HG02938 (cell line): ENCODE measurements around the gene TRIM23.

Experiments used
- ATAC-seq: cut with Tn5 transposase; IDR thresholded peaks from one replicate; pipeline ENCODE4 v1.9.1; 2021; ENCODE audit warnings: mild to moderate bottlenecking, moderate library complexity; ENCODE audit not compliant: unreplicated experiment

The TRIM23 gene

DNA sequence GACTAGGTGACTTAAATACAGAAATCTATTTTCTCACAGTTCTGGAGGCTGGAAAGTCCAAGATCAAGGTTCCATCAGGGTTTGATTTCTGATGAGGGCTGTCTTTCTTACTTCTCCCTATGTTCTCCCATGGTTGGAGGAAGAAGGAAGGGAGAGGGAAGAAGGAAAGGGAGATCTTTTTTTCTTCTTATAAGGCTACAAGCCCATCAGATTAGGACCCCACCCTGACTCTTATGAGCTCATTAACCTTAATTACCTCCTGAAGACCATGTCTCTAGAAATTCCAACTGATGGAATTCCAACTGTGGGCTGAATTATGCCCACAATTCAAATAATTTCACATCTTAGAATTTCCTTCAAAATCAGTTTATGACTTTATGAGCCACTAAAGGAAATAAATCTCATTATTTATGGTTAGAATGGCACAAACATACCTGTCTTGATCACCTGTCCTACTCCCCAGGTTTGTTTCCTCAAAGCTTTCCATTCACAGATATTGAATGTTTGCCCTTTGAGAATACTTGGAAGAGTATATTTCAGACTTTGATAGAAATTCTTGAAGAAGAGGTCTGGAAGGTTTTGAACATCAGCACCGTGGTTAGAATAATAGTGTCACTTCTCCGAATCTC, 53.4 kb downstream of the TRIM23 start:
- ATAC-seq = no peak

- no peak for ATAC-seq
Observed at GRCh38 chr5:65566505-65566904, 57.6 kb downstream of the TRIM23 start.

GRCh38 chr5:65563777-65564176, 60.4 kb downstream of the TRIM23 start:
- no peak for ATAC-seq

- ATAC-seq = peak; percentile 98
Observed at GRCh38 chr5:65562731-65563701, 61.1 kb downstream of the TRIM23 start, which contains the start of the genes CENPK and PPWD1. TSS of gene CENPK (minus strand) at chr5:65563168. CDS start at chr5:65554907, 8,261 bp downstream. TSS of gene PPWD1 (plus strand) at chr5:65563296. CDS start at chr5:65563311, 15 bp downstream.

DNA sequence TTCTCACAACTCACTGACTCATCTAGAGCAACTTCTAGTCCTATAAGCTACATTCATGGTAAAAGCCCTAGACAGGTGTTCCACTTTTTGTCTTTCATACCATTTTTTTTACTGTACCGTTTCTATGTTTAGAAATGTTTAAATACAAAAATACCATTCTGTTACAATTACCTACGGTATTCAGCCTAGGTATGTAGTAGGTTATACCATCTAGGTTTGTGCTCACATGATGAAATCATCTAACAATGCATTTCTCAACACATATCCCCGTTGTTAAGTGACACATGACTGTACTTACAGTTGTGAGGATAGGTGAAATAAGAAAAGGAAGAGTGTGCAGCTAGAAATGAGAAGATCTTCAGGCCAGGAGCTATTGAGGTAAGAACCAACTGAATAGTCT, 67.4 kb downstream of the TRIM23 start:
- ATAC-seq = no peak

DNA sequence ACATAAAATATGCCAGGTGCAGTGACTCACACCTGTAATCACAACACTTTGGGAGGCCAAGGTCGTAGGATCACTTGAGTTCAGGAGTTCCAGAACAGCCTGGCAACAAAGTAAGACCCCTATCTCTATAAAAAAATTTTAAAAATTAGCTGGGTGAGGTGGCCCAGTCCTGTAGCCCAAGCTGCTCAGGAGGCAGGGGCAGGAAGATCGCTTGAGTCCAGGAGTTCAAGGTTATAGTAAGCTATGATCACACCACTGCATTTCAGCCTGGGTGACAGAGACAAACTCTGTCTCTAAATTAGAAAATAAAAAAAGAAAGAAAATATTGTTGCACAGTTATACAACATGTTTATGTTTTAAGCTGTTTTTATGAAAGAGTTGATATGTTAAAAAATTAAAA, 68.0 kb downstream of the TRIM23 start:
- no peak for ATAC-seq

GRCh38 chr5:65555287-65555686, 68.8 kb downstream of the TRIM23 start:
- no peak for ATAC-seq

DNA sequence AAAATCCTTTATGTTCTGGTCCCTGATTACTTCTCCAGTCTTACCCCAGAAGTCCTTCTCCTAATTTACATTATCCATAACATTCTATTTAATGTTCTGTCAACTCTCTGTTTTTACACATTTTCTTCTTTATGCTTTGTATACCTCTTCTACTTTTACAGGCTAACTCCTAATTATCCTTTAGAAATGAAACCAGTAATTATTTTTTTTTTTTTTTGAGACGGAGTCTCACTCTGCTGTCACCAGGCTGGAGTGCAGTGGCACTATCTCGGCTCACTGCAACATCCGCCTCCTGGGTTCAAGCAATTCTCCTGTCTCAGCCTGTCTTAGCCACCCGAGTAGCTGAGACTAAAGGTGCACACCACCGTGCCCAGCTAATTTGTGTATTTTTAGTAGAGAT, 70.2 kb downstream of the TRIM23 start:
- ATAC-seq = no peak

GRCh38 chr5:65548281-65548680, 75.9 kb downstream of the TRIM23 start:
- no peak for ATAC-seq

- ATAC-seq = no peak
Observed at GRCh38 chr5:65546141-65546540, 78.0 kb downstream of the TRIM23 start.

DNA sequence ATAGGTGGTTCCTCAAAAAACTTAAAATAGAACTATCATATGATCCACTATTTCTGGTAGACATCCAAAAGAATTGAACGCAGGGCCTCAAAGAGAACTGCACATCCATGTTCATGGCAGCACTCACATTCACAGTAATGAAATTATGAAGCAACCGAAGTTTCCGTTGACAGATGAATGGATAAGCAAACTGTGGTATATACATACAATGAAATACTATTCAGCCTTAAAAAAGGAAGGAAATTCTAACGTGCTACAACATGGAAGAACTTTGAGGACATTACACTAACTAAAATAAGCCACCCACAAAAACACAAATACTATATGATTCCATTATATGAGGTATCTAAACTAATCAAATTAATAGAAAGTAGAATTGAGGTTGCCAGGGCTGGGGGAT, 79.7 kb downstream of the TRIM23 start:
- ATAC-seq = no peak

DNA sequence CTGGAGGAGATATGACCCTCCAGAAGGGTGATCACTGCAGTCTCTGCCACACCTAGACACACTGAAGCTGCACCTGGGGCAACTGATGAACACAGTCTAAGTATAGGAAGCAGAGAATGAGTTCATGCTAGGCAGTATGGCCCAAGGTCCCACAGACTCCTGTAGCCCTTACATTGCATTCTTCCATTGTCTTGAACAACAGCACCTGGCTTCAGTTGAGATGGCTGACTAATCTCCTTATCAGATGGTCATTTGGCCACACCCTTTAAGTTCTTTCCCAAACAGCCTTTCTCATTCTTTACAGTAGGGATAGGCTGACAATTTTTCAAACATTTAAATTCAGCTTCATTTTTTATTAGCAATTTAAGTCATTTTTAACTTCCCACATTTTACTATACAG, 84.3 kb downstream of the TRIM23 start:
- ATAC-seq = no peak
